ENCODE data around the gene AGER.
"Not testable (repeated sequence)": the region's sequence is repeated elsewhere in the genome, so short reads cannot be mapped to it uniquely, and the experiment has no call there.

DNA sequence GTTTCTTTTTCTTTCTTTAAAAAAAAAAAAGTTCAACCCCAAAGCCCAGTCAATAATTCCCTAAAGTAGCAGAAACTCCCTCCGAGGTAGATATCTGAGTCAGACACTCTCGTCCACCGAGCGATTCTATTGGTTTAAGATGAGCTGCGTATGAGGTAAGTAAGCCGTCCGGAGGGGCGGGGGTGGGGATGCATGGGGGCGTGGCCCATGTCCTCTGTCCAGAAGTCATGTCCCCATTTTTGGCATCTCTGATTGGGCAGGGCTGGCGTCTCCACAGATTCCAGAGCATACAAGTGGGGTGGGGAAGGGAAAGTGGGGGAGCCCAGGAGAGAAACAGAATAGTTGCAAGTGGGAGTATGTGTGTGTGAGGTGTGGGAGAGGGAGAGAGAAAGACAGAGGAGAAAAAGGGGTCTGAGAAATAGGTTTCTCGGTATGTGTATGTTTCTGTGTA is 1.7 kb upstream of the AGER start:
- TF ChIP-seq, protein P1, sequence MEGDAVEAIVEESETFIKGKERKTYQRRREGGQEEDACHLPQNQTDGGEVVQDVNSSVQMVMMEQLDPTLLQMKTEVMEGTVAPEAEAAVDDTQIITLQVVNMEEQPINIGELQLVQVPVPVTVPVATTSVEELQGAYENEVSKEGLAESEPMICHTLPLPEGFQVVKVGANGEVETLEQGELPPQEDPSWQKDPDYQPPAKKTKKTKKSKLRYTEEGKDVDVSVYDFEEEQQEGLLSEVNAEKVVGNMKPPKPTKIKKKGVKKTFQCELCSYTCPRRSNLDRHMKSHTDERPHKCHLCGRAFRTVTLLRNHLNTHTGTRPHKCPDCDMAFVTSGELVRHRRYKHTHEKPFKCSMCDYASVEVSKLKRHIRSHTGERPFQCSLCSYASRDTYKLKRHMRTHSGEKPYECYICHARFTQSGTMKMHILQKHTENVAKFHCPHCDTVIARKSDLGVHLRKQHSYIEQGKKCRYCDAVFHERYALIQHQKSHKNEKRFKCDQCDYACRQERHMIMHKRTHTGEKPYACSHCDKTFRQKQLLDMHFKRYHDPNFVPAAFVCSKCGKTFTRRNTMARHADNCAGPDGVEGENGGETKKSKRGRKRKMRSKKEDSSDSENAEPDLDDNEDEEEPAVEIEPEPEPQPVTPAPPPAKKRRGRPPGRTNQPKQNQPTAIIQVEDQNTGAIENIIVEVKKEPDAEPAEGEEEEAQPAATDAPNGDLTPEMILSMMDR (IDR thresholded peaks at IDR 0.05), result not testable (repeated sequence)
- peak in 1 of 4 donors; percentile 36 for TF ChIP-seq POLR2A (IDR thresholded peaks at IDR 0.05)
- peak in 1 of 2 donors; percentile 26 for TF ChIP-seq POLR2AphosphoS5 (IDR thresholded peaks at IDR 0.05)
- TF ChIP-seq EP300 (IDR thresholded peaks at IDR 0.05), result not testable (repeated sequence)

All from upper lobe of left lung (tissue), 4 donors.